Measurements from ENCODE around the gene GSK3A.

GSK3A gene

GRCh38 chr19:42279902-42280814, 37.8 kb upstream of the GSK3A start:
- DNase-seq, result peak; percentile 89

- DNase-seq, result no peak
Observed at GRCh38 chr19:42279155-42279901, 36.9 kb upstream of the GSK3A start.

DNA sequence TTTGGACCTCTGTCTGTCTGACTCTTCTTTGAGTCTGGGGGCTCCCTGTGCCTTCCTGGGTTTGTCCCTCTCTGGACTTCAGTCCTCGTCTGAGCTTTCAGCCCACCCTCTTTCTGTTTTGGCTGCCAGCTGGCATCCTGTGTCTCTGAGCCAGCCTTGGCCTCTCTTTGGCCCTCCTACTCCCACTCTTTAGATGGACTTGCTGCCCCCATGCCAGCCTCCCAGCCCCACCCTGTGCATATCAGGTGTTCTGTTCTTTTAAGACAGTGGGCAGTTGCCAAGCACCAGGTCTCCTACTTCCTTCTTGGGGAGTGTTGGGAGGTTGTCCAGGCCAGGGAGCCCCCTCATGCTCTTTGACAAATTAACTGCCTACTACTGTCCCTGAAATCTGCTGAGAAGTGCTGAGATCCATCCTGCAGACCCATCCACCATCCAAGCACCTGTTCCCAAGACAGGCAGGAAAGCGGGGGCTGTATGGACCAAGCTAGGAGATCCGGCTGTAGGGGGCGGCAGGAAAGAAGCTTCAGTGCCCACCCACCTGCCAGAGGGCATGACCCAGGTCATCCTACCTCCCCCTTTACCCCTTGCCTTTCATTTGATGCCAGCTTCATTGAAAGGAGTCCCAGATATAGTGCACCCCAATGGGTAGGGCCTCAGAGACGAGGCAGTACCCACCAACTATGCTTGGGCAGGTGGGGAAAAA, 36.2 kb upstream of the GSK3A start:
- no peak for DNase-seq

GRCh38 chr19:42277821-42278451, 35.5 kb upstream of the GSK3A start:
- DNase-seq, result no peak

GRCh38 chr19:42276821-42277220, 34.4 kb upstream of the GSK3A start:
- DNase-seq, result no peak

DNA sequence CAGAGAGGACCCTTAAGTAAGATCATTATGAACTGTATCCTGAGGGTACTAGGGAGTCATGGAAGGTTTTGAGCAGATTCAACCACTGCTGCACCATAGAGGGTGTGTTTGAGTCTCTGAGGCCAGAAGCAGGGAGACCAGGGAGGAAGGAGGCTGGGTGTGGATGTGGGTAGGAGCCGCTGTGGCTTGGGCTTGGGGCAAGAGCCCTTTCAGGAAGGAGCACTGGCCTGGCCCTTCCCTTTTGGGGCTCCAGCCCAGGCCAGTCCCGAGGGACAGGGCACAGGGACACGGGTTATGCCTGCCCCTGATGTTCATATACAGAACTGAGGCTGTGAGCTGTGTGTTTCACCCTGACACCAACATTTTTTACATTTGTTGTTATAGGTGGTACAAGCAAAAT, 33.9 kb upstream of the GSK3A start:
- DNase-seq, result no peak

DNA sequence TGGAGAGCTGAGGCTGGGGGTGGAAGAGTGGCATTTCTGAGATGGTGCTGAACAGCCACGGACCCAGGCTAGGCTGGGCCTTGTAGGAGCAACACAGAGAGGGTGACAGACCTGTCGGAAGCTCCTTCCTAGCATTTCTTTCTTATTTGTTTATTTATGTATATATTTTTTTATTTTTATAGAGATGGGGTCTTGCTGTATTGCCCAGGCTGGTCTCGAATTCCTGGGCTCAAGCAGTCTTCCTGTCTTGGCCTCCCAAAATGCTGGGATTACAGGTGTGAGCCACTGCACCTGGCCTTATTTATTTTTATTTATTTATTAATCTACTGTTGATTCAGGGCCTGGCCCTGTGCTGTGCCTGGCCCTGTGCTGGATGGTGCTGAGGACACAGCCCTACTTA, 33.1 kb upstream of the GSK3A start:
- DNase-seq, result no peak

- DNase-seq, result no peak
Observed at GRCh38 chr19:42275103-42275502, 32.7 kb upstream of the GSK3A start.

DNA sequence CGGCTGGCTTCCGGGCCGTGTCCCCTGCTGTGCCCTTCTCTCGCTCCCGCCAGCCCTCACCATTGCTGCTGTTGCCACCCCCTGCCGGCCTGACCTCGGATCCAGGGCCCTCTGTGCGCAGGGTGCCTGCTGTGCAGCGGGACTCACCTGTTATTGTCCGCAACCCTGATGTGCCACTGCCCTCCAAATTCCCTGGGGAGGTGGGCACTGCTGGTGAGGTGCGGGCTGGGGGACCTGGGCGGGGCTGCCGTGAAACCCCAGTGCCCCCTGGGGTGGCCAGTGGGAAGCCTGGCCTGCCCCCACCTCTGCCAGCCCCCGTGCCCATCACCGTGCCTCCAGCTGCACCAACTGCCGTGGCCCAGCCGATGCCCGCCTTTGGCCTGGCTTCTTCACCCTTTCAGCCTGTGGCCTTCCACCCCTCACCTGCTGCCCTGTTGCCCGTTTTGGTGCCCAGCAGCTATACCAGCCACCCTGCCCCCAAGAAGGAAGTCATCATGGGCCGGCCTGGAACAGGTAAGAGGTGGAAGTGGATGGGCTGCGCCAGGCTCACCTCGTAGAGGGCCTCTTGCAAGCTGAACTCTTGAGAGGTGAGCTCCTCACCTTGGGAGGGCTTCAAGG, 31.8 kb upstream of the GSK3A start:
- DNase-seq, result no peak

DNA sequence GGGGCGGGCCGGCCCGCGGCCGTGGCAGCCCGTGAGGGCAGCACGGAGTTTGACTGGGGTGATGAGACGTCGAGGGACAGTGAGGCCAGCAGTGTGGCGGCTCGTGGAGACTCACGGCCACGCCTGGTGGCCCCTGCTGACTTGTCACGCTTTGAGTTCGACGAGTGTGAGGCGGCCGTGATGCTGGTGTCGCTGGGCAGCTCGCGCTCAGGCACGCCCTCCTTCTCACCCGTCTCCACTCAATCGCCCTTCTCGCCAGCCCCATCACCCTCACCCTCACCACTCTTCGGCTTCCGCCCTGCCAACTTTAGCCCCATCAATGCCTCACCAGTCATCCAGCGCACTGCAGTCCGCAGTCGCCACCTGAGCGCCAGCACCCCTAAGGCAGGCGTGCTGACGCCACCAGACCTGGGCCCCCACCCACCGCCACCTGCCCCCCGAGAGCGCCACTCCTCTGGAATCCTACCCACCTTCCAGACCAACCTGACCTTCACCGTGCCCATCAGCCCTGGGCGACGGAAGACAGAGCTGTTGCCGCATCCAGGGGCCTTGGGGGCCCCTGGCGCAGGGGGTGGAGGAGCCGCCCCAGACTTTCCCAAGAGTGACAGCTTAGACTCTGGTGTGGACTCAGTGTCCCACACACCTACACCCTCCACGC, 31.1 kb upstream of the GSK3A start:
- no peak for DNase-seq

GRCh38 chr19:42272989-42273406, 30.6 kb upstream of the GSK3A start:
- DNase-seq, result no peak

DNA sequence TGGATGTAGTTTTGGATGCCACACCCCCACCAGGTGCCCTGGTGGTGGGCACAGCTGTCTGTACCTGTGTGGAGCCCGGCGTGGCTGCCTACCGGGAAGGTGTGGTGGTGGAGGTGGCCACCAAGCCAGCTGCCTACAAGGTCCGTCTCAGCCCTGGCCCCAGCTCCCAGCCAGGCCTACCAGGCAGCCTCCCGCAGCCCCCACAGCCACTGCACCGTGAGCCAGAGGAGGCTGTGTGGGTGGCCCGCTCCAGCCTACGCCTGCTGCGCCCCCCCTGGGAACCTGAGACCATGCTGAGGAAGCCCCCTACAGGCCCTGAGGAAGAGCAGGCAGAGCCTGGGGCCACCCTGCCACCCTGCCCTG, 30.1 kb upstream of the GSK3A start:
- DNase-seq, result no peak

DNA sequence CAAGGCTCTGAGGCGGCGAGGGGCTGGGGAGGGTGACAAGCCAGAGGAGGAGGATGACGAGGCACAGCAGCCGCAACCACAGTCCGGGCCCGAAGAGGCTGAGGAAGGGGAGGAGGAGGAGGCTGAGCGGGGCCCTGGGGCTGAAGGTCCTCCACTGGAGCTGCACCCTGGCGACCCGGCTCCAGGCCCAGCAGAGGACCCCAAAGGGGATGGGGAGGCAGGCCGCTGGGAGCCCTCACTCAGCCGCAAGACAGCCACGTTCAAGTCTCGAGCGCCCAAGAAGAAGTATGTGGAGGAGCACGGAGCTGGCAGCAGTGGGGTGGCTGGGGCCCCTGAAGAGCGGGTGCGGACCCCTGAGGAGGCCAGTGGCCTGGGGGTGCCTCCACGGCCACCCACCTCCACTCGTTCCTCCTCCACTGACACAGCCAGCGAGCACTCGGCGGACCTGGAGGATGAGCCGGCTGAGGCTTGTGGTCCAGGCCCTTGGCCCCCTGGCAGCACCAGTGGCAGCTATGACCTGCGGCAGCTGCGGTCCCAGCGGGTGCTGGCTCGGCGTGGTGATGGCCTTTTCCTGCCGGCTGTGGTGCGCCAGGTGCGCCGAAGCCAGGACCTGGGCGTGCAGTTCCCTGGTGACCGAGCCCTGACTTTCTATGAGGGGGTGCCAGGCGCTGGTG, 29.6 kb upstream of the GSK3A start:
- DNase-seq, result no peak

- DNase-seq, result no peak
Observed at GRCh38 chr19:42271045-42271419, 28.6 kb upstream of the GSK3A start.

DNA sequence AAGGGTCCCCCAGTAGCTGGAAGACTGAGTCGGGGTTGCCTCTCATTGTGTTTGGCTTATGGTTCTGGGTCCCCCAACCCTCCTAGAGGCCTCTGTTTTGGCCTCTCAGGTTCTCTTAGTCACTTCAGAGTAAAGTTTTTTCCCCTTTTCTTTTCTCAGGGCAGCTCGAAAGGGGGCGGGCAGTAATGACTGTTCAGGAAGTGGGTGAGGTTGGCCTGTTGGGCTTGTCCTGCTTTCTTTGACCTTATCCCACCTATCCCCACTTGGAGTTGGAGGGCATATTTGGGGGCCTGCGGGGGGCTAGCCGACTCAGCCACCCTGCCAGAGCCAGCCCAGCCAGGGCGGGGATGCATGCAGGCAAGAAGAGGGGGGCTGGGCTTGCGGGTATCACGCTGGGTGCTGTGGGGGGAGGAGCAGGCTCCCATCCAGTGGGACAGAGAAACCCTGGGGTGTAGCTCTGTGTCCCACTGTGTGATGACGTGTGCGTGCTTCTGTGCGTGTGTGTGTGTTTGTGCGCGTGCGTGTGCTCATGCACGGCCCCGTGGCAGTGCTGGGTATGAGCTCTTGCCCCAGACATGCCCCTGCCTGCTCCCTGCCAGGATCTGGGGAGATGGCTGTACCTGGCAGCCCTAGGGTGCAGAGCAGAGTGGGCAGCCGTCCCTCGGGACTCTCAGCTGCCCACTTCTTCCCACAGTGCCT, 28.1 kb upstream of the GSK3A start:
- peak; percentile 86 for DNase-seq

DNA sequence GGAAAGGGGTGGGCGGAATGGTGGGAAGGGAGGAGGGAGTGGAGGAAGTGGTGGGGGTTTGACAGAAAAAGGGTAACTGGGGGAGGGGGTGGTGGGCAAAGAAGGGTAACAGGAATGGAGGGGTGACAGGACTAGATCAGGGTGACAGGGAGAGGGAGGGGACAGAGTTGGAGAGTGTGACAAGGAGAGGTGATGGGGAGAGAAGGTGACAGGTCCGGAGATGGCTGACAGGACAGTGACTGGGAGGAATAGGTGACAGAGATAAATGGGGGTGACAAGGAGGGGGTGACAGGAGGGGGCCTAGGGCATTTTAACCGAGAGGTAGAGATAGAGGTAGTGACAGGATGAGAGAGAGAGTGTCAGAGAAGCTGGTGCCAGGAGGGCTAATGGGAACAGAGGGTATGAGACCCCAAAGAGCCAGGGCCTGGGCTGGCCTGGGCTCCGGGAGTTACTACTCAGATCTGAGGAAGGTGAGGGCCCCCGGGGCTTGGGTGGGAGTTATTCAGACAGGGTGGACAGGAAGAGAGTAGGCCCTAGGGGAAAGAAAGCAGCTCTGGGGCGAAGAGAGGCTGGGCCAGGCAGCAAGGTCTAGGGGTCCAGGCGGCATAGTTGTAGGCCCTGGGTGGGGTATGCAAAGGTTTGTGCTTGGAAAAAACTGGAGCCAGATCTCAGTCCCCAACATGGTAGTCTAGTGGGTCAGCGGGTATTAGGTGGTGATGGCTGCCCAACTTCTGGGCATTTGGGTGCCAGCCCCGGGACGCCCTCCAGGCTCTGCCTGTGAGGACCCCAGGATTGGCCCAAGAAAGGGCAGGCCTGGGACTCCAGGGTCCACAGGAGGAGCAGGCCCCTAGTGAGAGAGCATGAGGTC, 27.3 kb upstream of the GSK3A start:
- DNase-seq, result no peak

- peak; percentile 100 for DNase-seq
Observed at GRCh38 chr19:42268704-42269477, 26.5 kb upstream of the GSK3A start, which contains the start of gene CIC. Gene CIC, plus strand, starts transcription at chr19:42269252. Its CDS starts 2,532 bp downstream, at chr19:42271784.

GRCh38 chr19:42268142-42268703, 25.8 kb upstream of the GSK3A start:
- peak; percentile 100 for DNase-seq
